ENCODE results near the gene CNTN5.

DNA sequence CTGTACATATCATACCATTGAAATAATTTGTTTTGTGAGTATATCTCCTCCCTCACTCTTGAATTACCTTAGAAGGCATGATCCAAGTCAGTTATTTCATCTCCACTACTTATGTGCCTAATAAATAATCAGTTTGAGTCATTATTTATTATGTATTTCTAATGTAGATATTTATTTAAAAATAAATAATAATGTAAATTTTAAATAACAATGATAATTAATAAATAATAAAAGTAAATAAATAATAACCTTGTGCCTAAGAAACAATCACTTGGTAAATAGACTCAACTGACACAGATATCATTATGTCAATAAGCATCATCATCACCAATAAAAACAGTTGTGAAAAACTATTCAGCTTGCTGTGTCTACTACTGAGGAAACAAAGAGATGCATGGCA, 213.8 kb downstream of the CNTN5 start:
- TF ChIP-seq, protein P1, sequence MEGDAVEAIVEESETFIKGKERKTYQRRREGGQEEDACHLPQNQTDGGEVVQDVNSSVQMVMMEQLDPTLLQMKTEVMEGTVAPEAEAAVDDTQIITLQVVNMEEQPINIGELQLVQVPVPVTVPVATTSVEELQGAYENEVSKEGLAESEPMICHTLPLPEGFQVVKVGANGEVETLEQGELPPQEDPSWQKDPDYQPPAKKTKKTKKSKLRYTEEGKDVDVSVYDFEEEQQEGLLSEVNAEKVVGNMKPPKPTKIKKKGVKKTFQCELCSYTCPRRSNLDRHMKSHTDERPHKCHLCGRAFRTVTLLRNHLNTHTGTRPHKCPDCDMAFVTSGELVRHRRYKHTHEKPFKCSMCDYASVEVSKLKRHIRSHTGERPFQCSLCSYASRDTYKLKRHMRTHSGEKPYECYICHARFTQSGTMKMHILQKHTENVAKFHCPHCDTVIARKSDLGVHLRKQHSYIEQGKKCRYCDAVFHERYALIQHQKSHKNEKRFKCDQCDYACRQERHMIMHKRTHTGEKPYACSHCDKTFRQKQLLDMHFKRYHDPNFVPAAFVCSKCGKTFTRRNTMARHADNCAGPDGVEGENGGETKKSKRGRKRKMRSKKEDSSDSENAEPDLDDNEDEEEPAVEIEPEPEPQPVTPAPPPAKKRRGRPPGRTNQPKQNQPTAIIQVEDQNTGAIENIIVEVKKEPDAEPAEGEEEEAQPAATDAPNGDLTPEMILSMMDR (IDR thresholded peaks at IDR 0.05 in 4 of 5, conservative IDR thresholded peaks at IDR 0.05 in 1 of 5), result no peak
- no peak for TF ChIP-seq POLR2A (IDR thresholded peaks at IDR 0.05)

Measured in gastrocnemius medialis (tissue), 4 donors.